GM18867 (cell line): ENCODE measurements around the gene CSNK1E.

Source experiments
- ATAC-seq: cut with Tn5 transposase; IDR thresholded peaks from one replicate; pipeline ENCODE4 v1.9.1; 2021; ENCODE audit warnings: mild to moderate bottlenecking, moderate library complexity; ENCODE audit not compliant: unreplicated experiment

CSNK1E gene

GRCh38 chr22:38335077-38335476 lies 17.8 kb upstream of the CSNK1E start:
- ATAC-seq = no peak

DNA sequence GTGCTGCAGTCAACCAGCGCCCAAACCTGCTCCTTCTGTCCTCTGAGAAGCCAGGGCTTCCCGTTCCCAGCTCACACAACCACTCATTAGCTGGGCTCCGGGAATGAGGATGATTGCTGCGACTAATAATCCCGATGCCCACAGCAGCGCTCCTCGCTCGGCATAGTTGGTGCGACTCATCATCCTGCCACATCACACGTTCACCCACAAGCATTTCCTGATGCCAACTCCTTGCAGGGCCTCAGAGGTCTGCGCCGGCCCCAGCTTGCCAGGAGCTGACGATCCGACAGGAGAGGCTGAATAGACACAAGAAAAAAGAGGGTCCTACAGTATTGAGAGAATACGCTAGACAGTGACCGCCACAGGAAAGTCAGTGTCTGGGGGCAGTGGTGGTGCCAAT lies 10.6 kb upstream of the CSNK1E start:
- no peak for ATAC-seq

- ATAC-seq = no peak
These were observed 10.2 kb upstream of the CSNK1E start for GRCh38 chr22:38327396-38327795.

DNA sequence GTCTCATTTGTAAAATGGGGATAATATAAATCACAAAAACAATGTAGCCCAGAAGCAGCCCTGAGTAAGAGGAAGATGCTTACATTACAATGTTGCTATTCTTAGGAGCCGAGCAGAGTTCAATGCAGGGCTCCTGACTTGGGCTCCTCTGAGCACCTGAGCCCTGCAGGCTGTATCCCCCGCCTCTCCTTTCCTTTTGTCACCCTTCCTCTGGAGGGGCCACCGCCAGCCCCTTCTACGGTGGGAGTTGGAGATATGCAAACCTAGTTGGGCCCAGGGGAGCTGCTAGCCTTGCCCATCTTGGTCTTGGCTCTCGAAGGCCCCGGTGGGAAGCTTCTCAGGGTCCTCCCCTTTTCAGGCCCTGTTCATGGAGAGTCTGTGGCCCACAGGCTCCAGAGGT lies 8.4 kb upstream of the CSNK1E start:
- ATAC-seq = no peak

- no peak for ATAC-seq
These were observed 3.6 kb upstream of the CSNK1E start for GRCh38 chr22:38320605-38321402.

DNA sequence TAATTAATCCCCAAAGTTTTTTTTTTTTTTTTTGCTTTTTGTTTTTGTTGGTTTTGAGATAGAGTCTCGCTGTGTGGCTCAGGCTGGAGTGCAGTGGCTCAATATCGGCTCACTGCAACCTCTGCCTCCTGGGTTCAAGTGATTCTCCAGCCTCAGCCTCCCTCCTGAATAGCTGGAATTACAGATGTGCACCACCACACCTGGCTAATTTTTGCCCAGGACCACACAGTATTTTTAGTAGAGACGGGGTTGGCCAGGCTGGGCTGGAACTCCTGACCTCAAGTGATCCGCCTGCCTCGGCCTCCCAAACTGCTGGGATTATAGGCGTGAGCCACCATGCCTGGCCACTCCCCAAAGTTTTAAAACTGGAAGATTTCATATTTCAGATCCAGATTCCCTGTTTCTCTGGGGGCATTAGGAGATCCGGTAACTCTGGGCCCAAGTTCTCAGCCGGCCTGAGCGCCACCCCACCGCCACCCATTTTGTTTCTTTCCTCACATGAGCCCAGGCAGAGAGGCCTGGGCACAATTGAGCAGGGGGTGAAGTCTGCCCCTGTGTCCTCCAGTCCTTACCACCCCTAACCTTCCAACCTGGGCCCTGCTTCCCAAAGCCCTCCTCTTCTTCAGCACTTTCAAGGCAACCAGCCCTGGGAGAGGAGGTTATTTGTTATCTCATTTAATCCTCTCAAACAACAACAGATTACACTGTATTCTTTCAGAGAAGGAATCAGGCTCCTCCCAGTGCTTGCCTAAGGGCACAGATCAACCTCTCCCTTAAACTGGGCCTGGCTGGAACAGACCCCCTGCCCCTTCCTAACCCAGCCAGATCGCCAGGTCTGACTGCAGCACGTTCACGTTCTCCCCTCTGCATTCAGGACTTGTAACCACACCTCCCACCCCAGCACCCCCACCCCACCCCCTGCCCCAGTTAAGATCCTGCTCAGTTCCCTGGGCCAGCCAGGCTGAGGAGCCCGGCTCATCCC lies 1.9 kb upstream of the CSNK1E start:
- no peak for ATAC-seq

- ATAC-seq = no peak
These were observed 922 bp upstream of the CSNK1E start for GRCh38 chr22:38317995-38318715.

GRCh38 chr22:38316364-38317121 lies 690 bp downstream of the CSNK1E start:
- ATAC-seq = peak; percentile 31

GRCh38 chr22:38315823-38316363 lies 1.3 kb downstream of the CSNK1E start:
- ATAC-seq = no peak

DNA sequence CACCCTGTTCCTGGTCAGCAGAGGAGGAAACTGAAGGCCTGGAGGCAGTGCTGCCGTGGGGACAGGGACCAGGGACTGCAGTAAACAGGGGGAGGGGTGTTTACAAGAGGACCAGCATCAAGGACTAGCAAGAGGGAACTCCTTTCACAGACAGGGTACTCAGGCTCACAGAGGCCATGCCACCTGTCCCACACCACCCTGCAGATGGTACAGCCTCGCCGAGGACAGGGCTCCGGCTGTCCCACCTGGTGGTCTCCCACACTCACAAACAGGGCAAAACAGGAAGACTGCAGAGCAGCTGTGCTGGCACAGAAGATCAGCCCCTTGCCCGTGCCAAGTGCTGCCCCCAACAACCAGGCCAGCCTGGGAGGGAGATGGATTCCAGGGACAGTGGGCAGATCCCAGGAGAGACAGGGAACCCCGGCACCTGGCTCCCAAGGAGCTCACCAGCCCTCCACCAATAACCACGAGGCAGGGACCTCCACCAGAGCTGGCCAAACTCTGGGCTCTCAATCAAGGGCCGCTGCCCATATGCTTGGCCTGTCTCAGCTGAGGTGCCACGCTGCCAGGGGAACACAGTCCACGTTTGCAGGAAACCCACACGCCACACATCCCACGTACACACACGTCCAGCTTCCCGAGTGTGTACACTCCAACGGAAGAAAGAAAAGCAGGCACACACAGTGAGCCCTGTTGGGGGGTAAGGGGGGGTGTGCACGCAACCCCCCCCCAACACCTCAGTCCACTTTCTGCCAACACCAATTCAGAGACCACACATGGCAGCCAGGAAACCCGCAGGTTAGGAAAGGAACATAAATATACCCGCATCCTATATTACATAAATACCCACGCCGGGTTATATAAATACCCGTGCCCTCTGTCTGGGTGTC lies 2.1 kb downstream of the CSNK1E start:
- no peak for ATAC-seq

- ATAC-seq = no peak
These were observed 2.9 kb downstream of the CSNK1E start for GRCh38 chr22:38314051-38314932.

DNA sequence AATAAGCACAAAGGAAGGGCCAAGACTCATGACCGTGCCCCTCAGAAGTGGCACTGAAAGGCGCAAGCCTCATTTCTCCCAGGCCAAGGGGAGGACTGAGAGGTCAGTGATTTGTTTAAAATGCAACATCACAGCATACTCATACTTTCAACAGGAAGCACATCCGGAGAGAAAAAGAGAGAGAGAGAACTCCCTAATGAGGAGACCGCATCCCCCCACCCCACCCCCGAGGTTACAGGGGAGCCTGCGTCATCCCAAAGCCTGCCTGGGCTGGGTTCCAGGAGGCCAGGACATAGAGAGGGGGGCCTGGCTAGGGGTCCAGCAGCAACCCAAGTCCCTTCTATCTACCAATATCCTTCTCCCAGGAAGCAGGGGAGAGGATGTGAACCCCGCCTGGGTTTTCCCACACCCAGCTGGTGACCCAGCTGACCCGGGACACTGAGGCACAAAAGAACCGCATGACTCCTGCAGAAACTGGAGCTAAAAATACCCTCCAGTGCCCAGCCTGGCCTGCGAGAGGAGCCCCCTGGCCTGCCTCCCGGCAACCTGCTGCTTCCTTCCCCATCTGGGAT lies 3.8 kb downstream of the CSNK1E start:
- ATAC-seq = no peak

DNA sequence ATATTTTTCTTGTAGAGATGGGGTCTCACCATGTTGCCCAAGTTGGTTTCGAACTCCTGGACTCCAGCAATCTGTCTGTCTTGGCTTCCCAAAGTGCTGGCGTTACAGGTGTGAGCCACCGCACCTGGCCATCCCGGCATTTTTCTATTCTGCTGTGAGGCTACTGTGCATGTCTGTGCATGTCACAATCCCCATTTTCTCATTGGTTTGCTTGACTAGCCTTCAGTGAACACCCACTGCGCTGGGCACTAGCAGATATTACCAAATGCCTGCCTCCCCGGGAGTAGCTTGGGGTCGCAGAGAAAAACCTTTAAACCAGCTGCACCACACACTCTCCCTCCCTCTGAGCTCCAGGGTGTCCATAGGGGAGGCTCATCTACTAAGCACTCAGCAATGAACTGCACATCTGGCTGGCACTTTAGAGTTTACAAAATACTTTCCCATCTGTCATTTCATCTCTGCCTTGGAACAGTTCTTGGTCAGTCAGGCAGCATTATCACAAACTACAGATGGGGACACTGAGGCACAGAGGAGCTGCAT lies 4.9 kb downstream of the CSNK1E start:
- no peak for ATAC-seq

DNA sequence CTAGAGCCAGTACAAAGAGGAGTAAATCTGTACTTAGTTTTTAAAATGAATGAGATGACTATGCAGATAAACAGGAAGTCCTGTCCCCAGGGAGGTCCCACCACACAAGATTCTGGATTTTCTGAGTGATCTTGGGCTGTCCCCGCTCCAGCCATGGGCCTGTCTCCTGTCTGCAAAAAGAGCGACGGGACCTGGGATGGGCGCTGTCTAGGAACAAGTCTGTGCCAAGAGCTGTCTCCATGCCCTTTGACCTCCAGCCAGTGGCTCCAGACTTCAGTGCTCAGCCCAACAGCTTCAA lies 6.0 kb downstream of the CSNK1E start:
- no peak for ATAC-seq

DNA sequence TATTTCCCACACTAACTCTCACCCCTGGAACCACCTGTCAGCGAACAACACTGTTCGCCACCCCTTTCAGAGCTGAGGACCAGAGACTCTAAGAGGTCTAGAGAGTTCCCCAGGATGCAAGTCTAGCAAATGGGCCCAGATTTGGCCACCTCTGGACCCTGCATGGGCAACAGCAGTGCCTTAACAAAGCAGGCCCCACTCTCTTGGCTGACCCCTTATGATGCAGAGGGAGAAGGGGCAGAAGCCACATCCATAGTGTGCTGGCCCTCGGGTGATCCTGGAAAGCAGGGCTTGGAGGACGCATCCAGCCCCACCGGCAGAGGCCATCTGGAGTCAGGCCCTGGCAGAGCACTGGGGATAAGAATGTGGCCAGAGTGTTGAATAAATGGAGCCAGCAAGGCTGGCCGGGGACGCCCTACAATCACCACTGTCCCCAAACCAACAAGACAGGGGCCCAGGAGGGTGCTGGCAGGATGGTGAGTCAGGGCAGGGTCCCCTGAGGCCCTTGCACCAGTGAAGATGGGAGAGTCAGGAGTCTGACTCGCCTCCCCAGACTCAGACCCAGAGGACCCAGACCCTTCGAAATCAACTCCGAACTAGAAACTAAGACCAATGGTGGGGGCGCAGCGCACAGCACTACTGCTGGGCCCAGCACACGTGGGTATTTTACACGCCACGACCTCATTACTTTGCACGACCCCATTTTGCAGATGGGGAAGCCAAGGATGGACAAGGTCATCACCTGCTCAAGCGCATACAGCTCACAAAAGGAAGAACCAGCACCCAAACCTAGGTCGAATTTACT lies 6.5 kb downstream of the CSNK1E start:
- ATAC-seq = no peak

DNA sequence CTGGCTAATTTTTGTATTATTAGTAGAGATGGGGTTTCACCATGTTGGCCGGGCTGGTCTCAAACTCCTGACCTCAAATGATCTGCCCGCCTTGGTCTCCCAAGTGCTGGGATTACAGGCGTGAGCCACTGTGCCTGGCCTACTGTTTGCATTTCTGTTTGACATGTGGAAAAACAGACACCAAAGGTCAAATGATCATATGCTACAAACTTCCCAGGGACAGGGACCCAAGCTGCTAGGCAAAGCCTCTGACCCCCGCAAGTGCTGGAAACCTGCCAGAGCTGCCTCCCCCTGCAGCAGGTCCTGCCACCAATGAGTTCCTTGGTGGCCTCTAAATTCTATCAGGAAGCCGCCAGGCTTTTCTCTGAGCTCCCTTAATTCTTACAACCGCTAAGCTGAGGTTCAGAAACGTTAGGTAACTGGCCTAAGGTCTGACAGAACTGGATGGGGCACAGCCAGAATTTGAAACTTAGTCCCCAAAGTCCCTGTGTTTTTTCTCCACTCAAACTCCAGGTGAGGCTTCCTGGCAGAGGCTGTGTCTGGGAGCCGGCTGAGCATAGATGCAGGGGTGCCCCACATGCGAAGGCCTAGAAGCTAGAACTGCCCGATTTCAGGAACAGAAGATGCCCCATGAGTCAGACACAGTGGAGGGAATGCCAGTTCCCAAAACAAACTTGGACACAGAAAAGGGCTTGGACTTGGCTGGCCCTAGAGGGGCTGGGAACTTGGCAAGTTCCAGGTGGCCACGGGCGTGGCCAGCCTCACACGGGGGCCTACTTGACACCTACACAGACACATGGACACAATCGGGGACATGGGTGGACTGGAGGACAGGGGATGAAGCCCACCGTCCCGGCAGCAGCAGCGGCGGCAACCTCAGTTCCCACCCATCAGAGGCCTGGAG lies 7.4 kb downstream of the CSNK1E start:
- ATAC-seq = no peak
